Body of pancreas (tissue), 4 donors: ENCODE results near the gene TNFRSF25. TPM values are rescaled to one million over a fixed set of nuclear protein-coding genes. Genes with fewer than 3 reads are reported as not detected.
"Not testable (repeated sequence)": the region's sequence is repeated elsewhere in the genome, so short reads cannot be mapped to it uniquely, and the experiment has no call there.

Experiments used
- ATAC-seq: fragments of 150-250 bp; one replicate; pipeline ENCODE4 v1.9.1; 2016
- DNase-seq, 4 donors: peaks; one replicate each; pipeline ENCODE4 v3.0.0-alpha.2; 2019
- H3K27ac ChIP-seq, 4 donors: fragments of 200-600 bp; sonication (generic); 1 replicate in 3 of 4; 2 replicates in 1 of 4; pipeline versions ENCODE4 v1.5.1 to v1.6.1; 2016 to 2019; ENCODE audit warnings: mild to moderate bottlenecking in 1 of 4, mixed read lengths in 1 of 4, moderate library complexity in 1 of 4
- H3K27me3 ChIP-seq, 2 donors: fragments of 200-600 bp; sonication (generic); one replicate each; pipeline ENCODE4 v1.6.0; 2016; ENCODE audit warnings: mild to moderate bottlenecking in 1 of 2
- H3K36me3 ChIP-seq, 2 donors: fragments of 200-600 bp; sonication (generic); replicated peaks in 1 of 2; 2 replicates each; pipeline ENCODE4 v1.5.1; 2016; ENCODE audit warnings: low read depth in 2 of 2; ENCODE audit not compliant: insufficient read depth in 1 of 2
- H3K4me1 ChIP-seq: fragments of 200-600 bp; sonication (generic); one replicate; pipeline ENCODE4 v1.6.0; 2016
- H3K4me3 ChIP-seq, 2 donors: fragments of 200-600 bp; sonication (generic); 1 replicate in 1 of 2; 2 replicates in 1 of 2; pipeline ENCODE4 v1.5.1; 2016 to 2019
- H3K9me3 ChIP-seq, 3 donors: fragments of 200-600 bp; sonication (generic); 1 replicate in 2 of 3; 2 replicates in 1 of 3; pipeline ENCODE4 v1.5.1; 2016
- CTCF ChIP-seq, 7 experiments: fragments of 450-650 bp in 4 of 7; fragments of 200-600 bp in 3 of 7; sonication (generic) in 3 of 7; IDR thresholded peaks; one replicate each; pipeline ENCODE4 v1.5.1; 2016 to 2019; ENCODE audit warnings: antibody characterized with exemption in 7 of 7
- POLR2A ChIP-seq, 3 donors: fragments of 450-650 bp; IDR thresholded peaks; one replicate each; pipeline ENCODE4 v1.6.1; 2016; ENCODE audit warnings: antibody characterized with exemption in 3 of 3, mild to moderate bottlenecking in 2 of 3
- WGBS, 2 donors: methylation state at CpG; one replicate each; pipeline ENCODE4 v1.1.5; 2017; 5-methylcytosine and 5-hydroxymethylcytosine counted together
- intact Hi-C: fragments of 100-400 bp; cut with DNase I; formaldehyde crosslinking; loops from one replicate; pipeline ENCODE4 v1.15.1; 2023
- total RNA-seq, 2 donors: library from RNA; depleted of rRNA; stranded (reverse); fragments of >200 nt; gene quantifications; one replicate each; pipeline ENCODE4 v1.1.0, GENCODE V29; 2016

The TNFRSF25 gene
- total RNA-seq, 2 donors from 2014 or later, result 4.2 to 23.1 TPM

- WGBS, 2 donors, result 66 to 77% methylated on average over 3 to 11 of the region's 11 CpGs
Measured at GRCh38 chr1:6456800-6457466, 9.0 kb downstream of the TNFRSF25 start.

GRCh38 chr1:6455752-6456520 is 10.0 kb downstream of the TNFRSF25 start:
- H3K4me3 ChIP-seq, DNase-seq, intact Hi-C loops, ATAC-seq, H3K27ac ChIP-seq, H3K27me3 ChIP-seq, H3K9me3 ChIP-seq, H3K36me3 ChIP-seq: not testable (repeated sequence)
- 31 to 43% methylated on average over 24 to 47 of the region's 58 CpGs for WGBS, 2 donors
- H3K4me1 ChIP-seq, result peaks cover 11% of the 10 kb centered on the region

More at GRCh38 chr1:6456800-6457466, 9.0 kb downstream of the TNFRSF25 start:
- Histone ChIP-seq H3K36me3 (no peaks in the 10 kb centered on the region), H3K4me3 (no peak overlapping the region), H3K9me3 (no peaks in the 10 kb centered on the region), H3K4me1 (peaks cover 5% of the 10 kb centered on the region), H3K27me3 (no peaks in the 10 kb centered on the region), H3K27ac (no peak overlapping the region)
- intact Hi-C loops, result no loop called here
- TF ChIP-seq CTCF (IDR thresholded peaks at IDR 0.05), result no peak
- no peak for TF ChIP-seq POLR2A (IDR thresholded peaks at IDR 0.05)
- DNase-seq (no peak), ATAC-seq (no peak)

GRCh38 chr1:6454856-6455751 is 10.9 kb downstream of the TNFRSF25 start:
- ATAC-seq (no peak), DNase-seq (no peak)
- intact Hi-C loops, result no loop called here
- TF ChIP-seq CTCF (IDR thresholded peaks at IDR 0.05), result no peak
- no peak for TF ChIP-seq POLR2A (IDR thresholded peaks at IDR 0.05)
- no peaks in the 10 kb centered on the region for H3K36me3 ChIP-seq
- no peak overlapping the region for H3K27ac ChIP-seq
- H3K4me1 ChIP-seq, result peaks cover 13% of the 10 kb centered on the region
- H3K9me3 ChIP-seq, result no peaks in the 10 kb centered on the region
- no peaks in the 10 kb centered on the region for H3K27me3 ChIP-seq
- WGBS, 2 donors, result 19% methylated on average over 73 of the region's 115 CpGs; no CpG with 5 or more reads in 1 of the 2 donors
- no peak overlapping the region for H3K4me3 ChIP-seq

- intact Hi-C loops, H3K36me3 ChIP-seq, H3K9me3 ChIP-seq, DNase-seq, H3K27ac ChIP-seq, ATAC-seq, H3K27me3 ChIP-seq, H3K4me3 ChIP-seq: not testable (repeated sequence)
- 36 to 65% methylated on average over 9 to 74 of the region's 85 CpGs for WGBS, 2 donors
- H3K4me1 ChIP-seq, result peaks cover 13% of the 10 kb centered on the region
Measured at GRCh38 chr1:6453895-6454855, 11.8 kb downstream of the TNFRSF25 start.

- H3K4me1 ChIP-seq, result peaks cover 32% of the 10 kb centered on the region
- DNase-seq, result peak in 3 of 4 donors; percentile 31 to 60 (median 40)
- H3K9me3 ChIP-seq, result no peaks in the 10 kb centered on the region
- ATAC-seq, result no peak
- intact Hi-C loops, result no loop called here
- 47 to 92% methylated on average over 2 to 6 of the region's 6 CpGs for WGBS, 2 donors
- no peaks in the 10 kb centered on the region for H3K36me3 ChIP-seq
- TF ChIP-seq CTCF (IDR thresholded peaks at IDR 0.05) (no peak), POLR2A (IDR thresholded peaks at IDR 0.05) (no peak)
- no peak overlapping the region for H3K4me3 ChIP-seq
- H3K27ac ChIP-seq, result no peak overlapping the region
- H3K27me3 ChIP-seq, result peaks cover 0 to 20% of the 10 kb centered on the region in 2 donors
Measured at GRCh38 chr1:6450943-6451373, 15.0 kb downstream of the TNFRSF25 start.

- H3K36me3 ChIP-seq, H3K4me3 ChIP-seq, H3K27ac ChIP-seq, DNase-seq, H3K9me3 ChIP-seq, intact Hi-C loops, ATAC-seq: not testable (repeated sequence)
- WGBS, 2 donors, result 75% methylated on average over 10 of the region's 10 CpGs
- H3K4me1 ChIP-seq, result peaks cover 32% of the 10 kb centered on the region
- peaks cover 0 to 20% of the 10 kb centered on the region in 2 donors for H3K27me3 ChIP-seq
Measured at GRCh38 chr1:6450486-6450885, 15.5 kb downstream of the TNFRSF25 start.
